RCC 7860 (cell line): Measurements from ENCODE around the gene SGPP2.
A peak's percentile ranks its signal among the peaks of the same experiment; 100 is the strongest.

ENCODE experiments used
- DNase-seq: peaks from one replicate; pipeline ENCODE4 v3.0.0-alpha.2; 2015; ENCODE audit warnings: low spot score
- FAIRE-seq: peaks from 2 replicates; lab custom pipeline; 2012; peaks lifted over from hg19 to GRCh38; lab: Jason Lieb, UNC

Gene SGPP2

GRCh38 chr2:222518570-222519381, 94.4 kb downstream of the SGPP2 start:
- no peak for FAIRE-seq
- DNase-seq: no peak

GRCh38 chr2:222521099-222521498, 96.8 kb downstream of the SGPP2 start:
- no peak for FAIRE-seq
- no peak for DNase-seq

- no peak for FAIRE-seq
- DNase-seq: no peak
Measured at GRCh38 chr2:222522082-222522481, 97.7 kb downstream of the SGPP2 start.

DNA sequence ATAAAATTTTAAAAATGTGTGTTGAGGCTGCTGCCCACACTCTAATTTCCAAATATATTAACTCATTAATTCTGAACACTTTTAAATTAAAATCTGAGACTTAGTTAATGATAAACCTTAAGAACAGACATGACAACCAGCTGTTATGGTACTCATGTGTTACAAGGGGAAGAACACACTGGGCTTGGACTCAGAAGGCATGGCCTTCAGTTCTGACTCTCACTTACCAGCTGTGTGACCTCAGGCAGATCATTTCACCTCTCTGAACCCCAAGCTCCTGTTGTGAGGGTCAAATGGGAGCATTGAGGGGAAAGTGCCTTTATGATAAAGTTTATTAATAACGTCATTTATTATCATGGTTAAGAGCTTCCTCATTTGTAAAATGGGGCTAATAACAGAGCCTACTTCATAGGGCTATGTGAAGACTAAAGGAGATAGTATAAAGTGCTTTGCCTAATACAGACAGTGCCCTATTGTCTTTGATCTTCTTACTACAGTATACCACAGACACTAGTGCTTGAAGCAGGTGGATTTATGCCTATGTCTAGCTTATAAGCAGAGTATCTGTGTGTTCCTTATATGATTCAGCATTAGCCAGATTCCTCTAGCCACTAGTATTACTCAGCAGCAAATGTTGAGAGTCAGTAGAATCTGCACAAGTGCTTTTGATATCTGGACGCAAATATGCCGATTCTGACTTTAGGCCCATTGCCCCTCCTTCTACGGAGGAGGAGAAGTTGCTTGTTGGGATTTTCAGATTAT, 99.6 kb downstream of the SGPP2 start:
- no peak for DNase-seq
- no peak for FAIRE-seq

- no peak for DNase-seq
- no peak for FAIRE-seq
Measured at GRCh38 chr2:222525811-222526210, 101.5 kb downstream of the SGPP2 start.

DNA sequence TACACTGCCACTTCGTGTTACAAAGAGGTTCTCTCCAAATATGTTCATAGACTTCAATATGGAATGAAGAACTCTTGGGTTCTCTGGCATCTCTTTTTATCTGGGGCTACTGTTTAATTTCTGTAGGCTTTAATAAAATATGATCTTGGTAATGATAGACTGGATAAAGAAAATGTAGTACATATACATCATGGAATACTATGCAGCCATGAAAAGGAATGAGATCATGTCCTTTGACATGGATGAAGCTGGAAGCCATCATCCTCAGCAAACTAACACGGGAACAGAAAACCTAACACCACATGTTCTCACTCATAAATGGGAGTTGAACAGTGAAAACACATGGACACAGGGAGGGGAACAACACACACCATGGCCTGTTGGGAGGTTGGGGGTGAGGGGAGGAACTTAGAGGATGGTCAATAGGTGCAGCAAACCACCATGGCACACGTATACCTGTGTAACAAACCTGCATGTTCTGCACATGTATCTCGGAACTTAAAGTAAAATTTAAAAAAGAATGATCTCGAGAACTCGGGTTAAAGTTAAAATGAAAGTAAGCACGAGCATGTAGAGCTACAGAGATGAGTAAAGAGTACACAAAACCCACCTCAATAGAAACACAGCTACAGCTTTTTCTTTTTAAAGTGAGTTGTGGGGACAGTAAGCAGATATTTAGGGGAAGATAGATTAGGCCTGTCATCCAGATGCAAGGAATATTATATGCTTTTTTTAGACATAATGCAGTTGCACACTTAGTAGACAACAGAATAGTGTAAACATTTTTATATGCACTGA, 102.3 kb downstream of the SGPP2 start:
- DNase-seq (no peak), FAIRE-seq (no peak)

GRCh38 chr2:222532315-222532714, 108.0 kb downstream of the SGPP2 start:
- no peak for FAIRE-seq
- no peak for DNase-seq

DNA sequence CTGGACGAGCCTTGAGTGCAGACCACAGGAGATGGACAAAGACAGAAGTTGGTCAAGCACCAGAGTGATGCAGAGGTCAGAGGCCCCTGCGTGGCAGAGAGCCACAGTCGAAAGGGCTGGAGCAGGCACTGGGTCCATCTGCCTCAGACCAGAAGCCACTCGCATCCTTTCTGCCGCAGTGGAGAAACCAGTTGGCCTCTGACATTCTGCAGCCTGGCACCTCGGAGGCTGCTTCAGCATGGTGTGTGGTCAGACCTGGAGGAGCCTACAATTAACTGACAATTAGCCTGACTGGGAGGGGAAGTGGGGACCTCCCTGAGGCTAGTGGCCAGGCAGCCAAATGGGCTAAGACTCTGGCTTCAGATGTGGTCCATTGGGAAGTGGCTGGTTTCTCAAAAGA, 111.1 kb downstream of the SGPP2 start:
- DNase-seq (no peak), FAIRE-seq (no peak)

- FAIRE-seq: no peak
Measured at GRCh38 chr2:222538535-222538934, 114.2 kb downstream of the SGPP2 start.

GRCh38 chr2:222544661-222545060, 120.3 kb downstream of the SGPP2 start:
- DNase-seq (no peak), FAIRE-seq (no peak)

More at GRCh38 chr2:222538535-222538934, 114.2 kb downstream of the SGPP2 start:
- DNase-seq: no peak

DNA sequence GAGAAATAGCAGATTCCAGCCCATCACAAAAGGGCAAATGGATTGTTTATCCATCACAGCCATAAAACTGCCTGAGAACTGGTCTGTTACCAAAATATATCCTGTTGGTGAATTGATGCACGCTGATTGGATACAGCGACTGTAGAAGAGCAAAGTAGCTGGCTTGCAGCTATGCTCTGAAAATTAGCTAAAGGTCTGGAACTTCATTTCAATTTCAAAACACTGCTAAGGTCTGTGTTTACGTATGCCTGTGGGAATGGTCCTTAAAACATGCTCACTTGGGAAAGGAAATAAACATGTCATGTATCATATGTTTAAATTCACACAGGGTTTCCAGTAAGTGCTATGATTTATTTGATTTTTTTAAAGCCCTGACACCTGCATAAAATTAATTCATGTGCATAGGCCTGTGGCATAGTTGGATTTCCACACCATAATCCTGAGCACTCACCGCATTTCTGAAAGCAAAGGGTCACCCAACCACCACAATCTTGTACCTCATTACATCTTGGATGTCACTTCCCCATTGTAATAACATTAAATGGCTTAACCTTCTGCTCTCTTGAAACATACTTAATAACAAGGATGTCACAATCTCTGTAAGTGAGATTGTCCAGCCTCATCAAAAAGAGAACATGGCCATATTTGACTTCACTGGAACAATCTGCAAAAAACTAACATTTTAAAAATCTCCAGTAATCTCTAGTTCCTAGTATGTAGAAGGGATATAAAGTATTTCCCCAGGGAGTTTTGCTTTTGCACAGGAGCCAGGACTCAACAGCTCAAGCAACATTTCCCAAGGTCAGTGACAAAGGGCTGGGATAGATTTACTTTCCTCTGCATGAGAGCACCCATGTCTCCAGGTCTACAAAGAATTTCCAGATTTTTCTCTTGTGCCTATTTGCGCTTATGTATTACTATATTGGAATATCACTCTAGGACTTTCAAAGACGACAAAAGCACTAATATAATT, 121.8 kb downstream of the SGPP2 start:
- FAIRE-seq (no peak), DNase-seq (no peak)

DNA sequence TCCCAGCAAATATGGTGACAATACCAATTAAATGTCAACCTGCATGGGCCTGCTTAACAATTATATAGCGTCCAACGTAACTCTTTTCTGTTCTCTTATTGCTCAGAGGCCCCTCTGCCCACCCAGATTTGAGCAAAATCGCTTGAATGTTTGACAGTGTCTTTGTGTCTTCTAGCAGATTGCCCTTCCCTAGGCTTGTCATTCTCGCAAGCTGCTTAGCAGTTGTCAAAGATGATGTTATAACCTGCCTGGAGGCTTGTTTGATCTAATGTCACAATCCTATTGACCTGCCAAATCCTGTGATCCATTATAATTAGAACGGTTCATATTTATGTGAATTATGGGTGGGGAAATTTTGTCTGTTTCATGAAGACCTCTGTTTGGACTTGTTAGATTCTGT, 122.7 kb downstream of the SGPP2 start:
- FAIRE-seq (no peak), DNase-seq (no peak)

GRCh38 chr2:222548992-222549391, 124.6 kb downstream of the SGPP2 start:
- DNase-seq: no peak
- FAIRE-seq: no peak

DNA sequence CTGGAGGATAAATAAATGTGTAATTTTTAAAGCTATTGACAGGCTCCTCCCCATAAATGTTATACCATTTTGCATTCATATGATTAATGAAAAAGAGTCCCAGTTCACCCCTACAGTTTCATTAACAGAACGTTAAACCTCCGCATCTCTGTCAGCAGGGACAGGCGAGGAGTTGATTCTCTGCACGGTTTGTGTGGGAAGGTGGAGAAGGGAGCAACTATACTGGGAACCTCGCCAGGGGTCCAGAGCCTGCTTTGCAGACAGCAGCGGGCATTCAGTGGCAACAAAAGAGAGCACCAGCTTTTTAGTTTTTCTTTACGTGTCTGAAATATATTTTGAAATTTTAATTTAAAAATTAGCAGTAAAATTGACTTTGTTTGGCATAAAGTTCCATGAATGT, 130.2 kb downstream of the SGPP2 start:
- FAIRE-seq (no peak), DNase-seq (no peak)

GRCh38 chr2:222561151-222561550, 136.8 kb downstream of the SGPP2 start:
- no peak for FAIRE-seq

GRCh38 chr2:222561817-222562645, 137.7 kb downstream of the SGPP2 start:
- DNase-seq: peak; percentile 27
- no peak for FAIRE-seq

More at GRCh38 chr2:222561151-222561550, 136.8 kb downstream of the SGPP2 start:
- no peak for DNase-seq

DNA sequence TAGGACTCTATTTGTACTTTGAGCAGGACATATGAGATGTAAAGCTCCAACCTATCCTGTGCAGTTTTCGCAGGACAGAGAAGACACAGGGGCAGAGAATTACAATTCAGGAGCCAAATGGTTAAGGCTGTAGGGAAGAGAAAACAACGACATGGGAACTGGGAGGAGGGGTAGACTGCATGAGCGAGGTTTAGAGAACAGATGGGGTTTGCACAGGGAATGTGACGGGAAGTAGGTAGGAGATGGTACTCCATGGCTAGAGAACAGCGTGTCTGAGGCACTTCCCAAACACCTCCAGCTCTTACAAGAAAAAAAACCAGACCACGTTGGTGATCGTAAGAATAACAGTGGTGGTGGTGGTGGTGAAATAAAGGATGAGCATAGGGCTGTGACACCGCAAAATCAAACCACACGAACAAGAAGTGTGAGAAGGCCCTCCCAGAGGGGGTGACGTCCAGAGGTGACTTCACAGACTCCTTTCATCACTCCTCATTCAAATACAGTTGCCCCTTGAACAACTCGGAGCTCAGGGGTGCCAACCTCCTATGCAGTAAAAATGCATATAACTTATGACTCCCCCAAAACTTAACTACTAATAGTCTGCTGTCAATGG, 138.9 kb downstream of the SGPP2 start:
- FAIRE-seq (no peak), DNase-seq (no peak)

DNA sequence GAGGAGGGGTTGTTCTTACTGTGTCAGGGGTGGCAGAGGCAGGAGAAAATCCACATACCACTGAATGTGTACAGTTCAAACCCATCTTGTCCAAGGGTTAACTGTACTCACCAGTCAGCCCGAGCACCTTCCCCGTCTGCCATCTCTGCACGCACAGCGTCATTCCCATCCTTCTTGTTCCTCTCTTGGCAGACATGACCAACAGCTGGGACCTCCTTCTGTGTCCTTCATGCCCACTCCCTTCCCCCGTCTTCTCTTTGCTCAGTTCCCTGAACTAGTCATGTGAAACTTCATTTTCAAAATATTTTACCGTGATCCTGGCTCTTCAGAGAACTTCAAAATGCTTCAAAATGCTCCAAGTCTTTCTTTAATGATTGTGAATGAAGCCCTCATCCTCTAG, 139.6 kb downstream of the SGPP2 start:
- no peak for FAIRE-seq
- no peak for DNase-seq

GRCh38 chr2:222566229-222566628, 141.9 kb downstream of the SGPP2 start:
- DNase-seq: no peak
- no peak for FAIRE-seq
